ENCODE measurements around the gene DCAF8L1.
"Not testable (repeated sequence)": the region's sequence is repeated elsewhere in the genome, so short reads cannot be mapped to it uniquely, and the experiment has no call there.

DCAF8L1 gene

GRCh38 chrX:27981349-27981748, at the start of gene DCAF8L1:
TSS of gene DCAF8L1 (minus strand) at chrX:27981449. CDS start at chrX:27981334, 115 bp downstream.
- no peak for DNase-seq

GRCh38 chrX:28022371-28022770, 41.1 kb upstream of the DCAF8L1 start:
- DNase-seq = no peak

- DNase-seq = no peak
Measured at GRCh38 chrX:28016823-28017222, 35.6 kb upstream of the DCAF8L1 start.

- no peak for DNase-seq
Measured at GRCh38 chrX:28015993-28016392, 34.7 kb upstream of the DCAF8L1 start.

- no peak for DNase-seq
Measured at GRCh38 chrX:28010875-28011274, 29.6 kb upstream of the DCAF8L1 start.

- no peak for DNase-seq
Measured at GRCh38 chrX:27998666-27999065, 17.4 kb upstream of the DCAF8L1 start.

- no peak for DNase-seq
Measured at GRCh38 chrX:27997622-27998021, 16.4 kb upstream of the DCAF8L1 start.

GRCh38 chrX:27996132-27996531, 14.9 kb upstream of the DCAF8L1 start:
- no peak for DNase-seq

GRCh38 chrX:27995611-27996010, 14.4 kb upstream of the DCAF8L1 start:
- no peak for DNase-seq

GRCh38 chrX:27987862-27988646, 6.8 kb upstream of the DCAF8L1 start:
- DNase-seq = no peak

GRCh38 chrX:27976934-27977333, 4.3 kb downstream of the DCAF8L1 start:
- DNase-seq = not testable (repeated sequence)

- no peak for DNase-seq
Measured at GRCh38 chrX:27976284-27976683, 5.0 kb downstream of the DCAF8L1 start.

- DNase-seq = no peak
Measured at GRCh38 chrX:27968878-27969277, 12.4 kb downstream of the DCAF8L1 start.

- DNase-seq = no peak
Measured at GRCh38 chrX:27968352-27968751, 12.9 kb downstream of the DCAF8L1 start.

- no peak for DNase-seq
Measured at GRCh38 chrX:27966955-27967354, 14.3 kb downstream of the DCAF8L1 start.

GRCh38 chrX:27966492-27966891, 14.8 kb downstream of the DCAF8L1 start:
- DNase-seq = no peak

- not testable (repeated sequence) for DNase-seq
Measured at GRCh38 chrX:27965348-27965747, 15.9 kb downstream of the DCAF8L1 start.

- DNase-seq = no peak
Measured at GRCh38 chrX:27964432-27964831, 16.8 kb downstream of the DCAF8L1 start.

- not testable (repeated sequence) for DNase-seq
Measured at GRCh38 chrX:27960410-27960809, 20.8 kb downstream of the DCAF8L1 start.

GRCh38 chrX:27953171-27953570, 28.1 kb downstream of the DCAF8L1 start:
- no peak for DNase-seq

- DNase-seq = no peak
Measured at GRCh38 chrX:27933361-27933760, 47.9 kb downstream of the DCAF8L1 start.
